HL-60 (cell line): ENCODE results near the gene AP3D1.

Experiments used
- DNase-seq, 2 experiments: peaks; one replicate each; pipeline ENCODE4 v3.0.0-alpha.2; 2010 to 2020; ENCODE audit warnings: low read depth in 1 of 2, low spot score in 1 of 2
- H3K27ac ChIP-seq: fragments of 250-450 bp; sonication (Bioruptor Pico); replicated peaks from 2 replicates; pipeline ENCODE4 v1.5.1; 2020; ENCODE audit warnings: mild to moderate bottlenecking, moderate library complexity
- H3K27me3 ChIP-seq: fragments of 250-450 bp; sonication (Bioruptor Pico); 2 replicates; pipeline ENCODE4 v1.5.1; 2021; ENCODE audit warnings: mild to moderate bottlenecking, moderate library complexity; ENCODE audit not compliant: insufficient read depth, poor library complexity, severe bottlenecking
- H3K4me3 ChIP-seq: replicated peaks from 2 replicates; pipeline ENCODE4 v1.5.1; 2011; ENCODE audit warnings: mild to moderate bottlenecking, control low read depth, low read length; ENCODE audit not compliant: insufficient read depth
- CTCF ChIP-seq: IDR thresholded peaks from one replicate; pipeline ENCODE4 v1.5.1; 2011; ENCODE audit warnings: low read length, control low read depth, inconsistent platforms; ENCODE audit not compliant: insufficient read depth
- GABPA ChIP-seq: IDR thresholded peaks from 2 replicates; pipeline ENCODE4 v1.6.1; 2012; ENCODE audit warnings: low read depth
- POLR2AphosphoS5 ChIP-seq: IDR thresholded peaks from 2 replicates; pipeline ENCODE4 v1.6.1; 2012; ENCODE audit warnings: low read depth
- REST ChIP-seq: IDR thresholded peaks from 2 replicates; pipeline ENCODE4 v1.6.1; 2012; ENCODE audit warnings: low read depth; ENCODE audit not compliant: insufficient replicate concordance
- SPI1 ChIP-seq: IDR thresholded peaks from 2 replicates; pipeline ENCODE4 v1.6.1; 2012; ENCODE audit warnings: low read depth, mild to moderate bottlenecking, borderline replicate concordance

AP3D1 gene

GRCh38 chr19:2175742-2176141 is 24.4 kb upstream of the AP3D1 start:
- DNase-seq = no peak
- H3K27ac ChIP-seq = no peak overlapping the region
- H3K27me3 ChIP-seq = no peaks in the 10 kb centered on the region
- H3K4me3 ChIP-seq = no peak overlapping the region
- TF ChIP-seq REST = no peak
- TF ChIP-seq CTCF = no peak
- no peak for TF ChIP-seq POLR2AphosphoS5
- no peak for TF ChIP-seq GABPA
- no peak for TF ChIP-seq SPI1

- DNase-seq = no peak
- Histone ChIP-seq H3K27ac (no peak overlapping the region), H3K4me3 (no peak overlapping the region), H3K27me3 (no peaks in the 10 kb centered on the region)
- TF ChIP-seq REST (no peak), CTCF (no peak), POLR2AphosphoS5 (no peak), SPI1 (no peak), GABPA (no peak)
These were observed 22.6 kb upstream of the AP3D1 start for GRCh38 chr19:2173767-2174577.

- Histone ChIP-seq H3K4me3 (no peak overlapping the region), H3K27ac (no peak overlapping the region), H3K27me3 (no peaks in the 10 kb centered on the region)
- DNase-seq = no peak
- TF ChIP-seq REST (no peak), SPI1 (no peak), CTCF (no peak), GABPA (no peak), POLR2AphosphoS5 (no peak)
These were observed 22.0 kb upstream of the AP3D1 start for GRCh38 chr19:2173388-2173766.
